DMS153 treated with DMSO at 0.1 percent for 48 hours (cell line): ENCODE results near the gene EPS8L2.
A peak's percentile ranks its signal among the peaks of the same experiment; 100 is the strongest.

Experiments used
- DNase-seq: peaks from one replicate; lab custom pipeline; 2025; ENCODE audit not compliant: unreplicated experiment; lab: John Stamatoyannopoulos, UW

The EPS8L2 gene

GRCh38 chr11:703506-703905 lies 2.5 kb upstream of the EPS8L2 start:
- no peak for DNase-seq

GRCh38 chr11:704228-704674 lies 1.8 kb upstream of the EPS8L2 start:
- no peak for DNase-seq

- DNase-seq = peak; percentile 71
Observed at GRCh38 chr11:704781-705645, 1.0 kb upstream of the EPS8L2 start.

- no peak for DNase-seq
Observed at GRCh38 chr11:706439-706956, 467 bp downstream of the EPS8L2 start.

- no peak for DNase-seq
Observed at GRCh38 chr11:706957-707816, 1.2 kb downstream of the EPS8L2 start.

GRCh38 chr11:707817-708420 lies 1.9 kb downstream of the EPS8L2 start:
- DNase-seq = no peak

GRCh38 chr11:708511-708910 lies 2.5 kb downstream of the EPS8L2 start:
- DNase-seq = no peak

GRCh38 chr11:709109-709997 lies 3.3 kb downstream of the EPS8L2 start:
- no peak for DNase-seq

- DNase-seq = no peak
Observed at GRCh38 chr11:714436-714835, 8.4 kb downstream of the EPS8L2 start.

GRCh38 chr11:719214-720016 lies 13.4 kb downstream of the EPS8L2 start:
- no peak for DNase-seq

- no peak for DNase-seq
Observed at GRCh38 chr11:720017-720641, 14.1 kb downstream of the EPS8L2 start.

GRCh38 chr11:720642-721246 lies 14.7 kb downstream of the EPS8L2 start:
- no peak for DNase-seq

- no peak for DNase-seq
Observed at GRCh38 chr11:721247-721740, 15.3 kb downstream of the EPS8L2 start.

GRCh38 chr11:721741-722345 lies 15.8 kb downstream of the EPS8L2 start:
- no peak for DNase-seq

- DNase-seq = no peak
Observed at GRCh38 chr11:722346-722811, 16.3 kb downstream of the EPS8L2 start.

GRCh38 chr11:723120-723883 lies 17.3 kb downstream of the EPS8L2 start:
- peak; percentile 27 for DNase-seq
